Esophagus (tissue), 2 donors: ENCODE results near the gene PET100. TPM values are rescaled to one million over a fixed set of nuclear protein-coding genes. Genes with fewer than 3 reads are reported as not detected.
A peak's percentile ranks its signal among the peaks of the same experiment; 100 is the strongest.

Experiments
- H3K27ac ChIP-seq, 2 donors: one replicate each; pipeline ENCODE4 v1.5.1; 2013; ENCODE audit warnings: low read depth in 2 of 2, mild to moderate bottlenecking in 2 of 2, inconsistent platforms in 1 of 2, low read length in 1 of 2, moderate library complexity in 1 of 2
- H3K27me3 ChIP-seq, 2 donors: one replicate each; pipeline ENCODE4 v1.6.1; 2013; ENCODE audit warnings: low read length in 2 of 2, control low read depth in 1 of 2, mild to moderate bottlenecking in 1 of 2; ENCODE audit not compliant: insufficient read depth in 2 of 2, control insufficient read depth in 1 of 2
- H3K36me3 ChIP-seq, 2 donors: one replicate each; pipeline ENCODE4 v1.6.1; 2013; ENCODE audit warnings: low read length in 1 of 2; ENCODE audit not compliant: control insufficient read depth in 2 of 2, insufficient read depth in 2 of 2
- H3K4me1 ChIP-seq, 2 donors: one replicate each; pipeline ENCODE4 v1.6.1; 2013; ENCODE audit warnings: low read length in 1 of 2; ENCODE audit not compliant: control insufficient read depth in 2 of 2, insufficient read depth in 2 of 2
- H3K4me3 ChIP-seq, 2 donors: one replicate each; pipeline ENCODE4 v1.5.1; 2013; ENCODE audit warnings: low read length in 2 of 2, mild to moderate bottlenecking in 2 of 2, low read depth in 1 of 2, moderate library complexity in 1 of 2
- H3K9me3 ChIP-seq, 2 donors: one replicate each; pipeline ENCODE4 v1.6.1; 2013; ENCODE audit warnings: mild to moderate bottlenecking in 2 of 2, low read depth in 1 of 2, low read length in 1 of 2, moderate library complexity in 1 of 2; ENCODE audit not compliant: control insufficient read depth in 2 of 2, insufficient read depth in 1 of 2
- WGBS, 2 donors: extraction: QIAGEN DNeasy Blood & Tissue Kit; methylation state at CpG; one replicate each; pipeline ENCODE4 v1.1.7; 2013; 5-methylcytosine and 5-hydroxymethylcytosine counted together
- polyA plus RNA-seq, 2 donors: library from polyadenylated mRNA; stranded (reverse); fragments of 200-250 nt; gene quantifications; one replicate each; pipeline ENCODE4 v1.2.3, GENCODE V29; 2013
- donor health status: healthy with polysubstance abuse.
- donor health status: Bipolar disorder and iron deficiency.

The PET100 gene
- polyA plus RNA-seq, 2 donors: 81.3 to 234 TPM

- WGBS, 2 donors: 88 to 92% methylated on average over 40 to 41 of the region's 41 CpGs
- no peak overlapping the region for H3K4me3 ChIP-seq
- no peaks in the 10 kb centered on the region for H3K4me1 ChIP-seq
- H3K27me3 ChIP-seq: no peaks in the 10 kb centered on the region
- no peaks in the 10 kb centered on the region for H3K9me3 ChIP-seq
- no peak overlapping the region for H3K27ac ChIP-seq
- peaks cover 0 to 32% of the 10 kb centered on the region in 2 donors for H3K36me3 ChIP-seq
These were observed 17.9 kb upstream of the PET100 start for GRCh38 chr19:7611541-7612279.

DNA sequence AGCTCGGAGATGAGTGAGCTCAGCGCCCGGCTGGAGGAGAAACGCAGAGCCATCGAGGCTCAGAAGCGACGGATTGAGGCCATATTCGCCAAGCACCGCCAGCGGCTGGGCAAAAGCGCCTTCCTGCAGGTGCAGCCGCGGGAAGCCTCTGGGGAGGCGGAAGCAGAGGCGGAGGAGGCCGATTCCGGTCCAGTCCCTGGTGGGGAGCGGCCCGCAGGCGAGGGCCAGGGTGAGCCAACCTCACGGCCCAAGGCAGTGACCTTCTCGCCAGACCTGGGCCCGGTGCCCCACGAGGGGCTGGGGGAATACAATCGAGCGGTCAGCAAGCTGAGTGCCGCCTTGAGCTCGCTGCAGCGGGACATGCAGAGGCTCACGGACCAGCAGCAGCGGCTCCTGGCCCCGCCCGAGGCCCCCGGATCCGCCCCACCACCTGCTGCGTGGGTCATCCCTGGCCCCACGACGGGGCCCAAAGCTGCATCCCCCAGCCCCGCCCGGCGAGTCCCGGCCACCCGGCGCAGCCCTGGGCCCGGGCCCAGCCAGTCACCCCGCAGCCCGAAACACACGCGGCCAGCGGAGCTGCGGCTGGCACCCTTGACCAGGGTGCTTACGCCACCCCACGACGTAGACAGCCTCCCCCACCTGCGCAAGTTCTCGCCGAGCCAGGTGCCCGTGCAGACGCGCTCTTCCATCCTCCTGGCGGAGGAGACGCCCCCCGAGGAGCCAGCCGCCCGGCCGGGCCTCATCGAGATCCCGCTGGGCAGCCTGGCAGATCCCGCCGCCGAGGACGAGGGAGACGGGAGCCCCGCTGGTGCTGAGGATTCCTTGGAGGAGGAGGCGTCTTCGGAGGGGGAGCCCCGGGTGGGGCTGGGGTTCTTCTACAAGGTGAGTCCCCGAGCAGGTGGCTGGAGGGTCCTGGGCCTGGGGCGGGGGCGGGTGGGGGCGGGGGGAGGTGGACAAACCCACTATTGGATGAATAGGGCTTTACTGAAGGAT, 17.0 kb upstream of the PET100 start:
- H3K9me3 ChIP-seq: no peaks in the 10 kb centered on the region
- peaks cover 0 to 36% of the 10 kb centered on the region in 2 donors for H3K36me3 ChIP-seq
- H3K4me3 ChIP-seq: no peak overlapping the region
- no peak overlapping the region for H3K27ac ChIP-seq
- 91 to 92% methylated on average over 70 to 81 of the region's 81 CpGs for WGBS, 2 donors
- H3K4me1 ChIP-seq: no peaks in the 10 kb centered on the region
- no peaks in the 10 kb centered on the region for H3K27me3 ChIP-seq

DNA sequence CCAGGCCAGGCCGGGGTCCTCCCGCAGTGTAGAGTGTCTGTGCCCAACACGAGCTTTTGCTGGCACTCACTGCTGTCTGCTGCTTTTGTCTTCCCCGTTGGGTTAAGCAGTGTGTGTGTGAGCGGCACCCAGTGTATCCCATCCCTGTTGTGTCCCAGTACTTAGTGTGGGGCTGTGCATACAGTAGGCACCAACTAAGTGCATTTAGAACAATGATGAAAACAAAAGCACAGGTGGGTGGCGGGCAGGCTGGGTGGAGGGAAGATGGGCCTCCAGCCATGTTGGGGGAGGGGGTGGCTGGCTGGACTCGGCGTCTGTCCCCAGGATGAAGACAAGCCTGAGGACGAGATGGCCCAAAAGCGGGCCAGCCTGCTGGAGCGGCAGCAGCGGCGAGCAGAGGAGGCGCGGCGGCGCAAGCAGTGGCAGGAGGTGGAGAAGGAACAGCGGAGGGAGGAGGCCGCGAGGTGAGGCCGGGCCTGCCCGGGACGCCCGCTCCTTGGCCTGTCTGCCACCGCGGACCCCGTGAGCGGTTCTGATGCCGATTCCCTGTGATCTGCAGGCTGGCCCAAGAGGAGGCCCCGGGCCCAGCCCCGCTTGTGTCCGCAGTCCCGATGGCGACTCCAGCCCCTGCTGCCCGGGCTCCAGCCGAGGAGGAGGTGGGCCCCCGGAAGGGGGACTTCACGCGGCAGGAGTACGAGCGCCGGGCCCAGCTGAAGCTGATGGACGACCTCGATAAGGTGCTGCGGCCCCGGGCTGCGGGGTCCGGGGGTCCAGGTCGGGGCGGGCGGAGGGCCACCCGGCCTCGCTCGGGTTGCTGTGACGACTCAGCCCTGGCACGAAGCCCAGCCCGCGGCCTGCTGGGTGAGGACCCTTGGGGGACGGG, 14.5 kb upstream of the PET100 start:
- Histone ChIP-seq H3K4me1 (peaks cover 4 to 19% of the 10 kb centered on the region in 2 donors), H3K9me3 (no peaks in the 10 kb centered on the region), H3K27me3 (no peaks in the 10 kb centered on the region), H3K27ac (no peak overlapping the region), H3K4me3 (no peak overlapping the region), H3K36me3 (peaks cover 0 to 49% of the 10 kb centered on the region in 2 donors)
- WGBS, 2 donors: 83% methylated on average over 51 to 59 of the region's 59 CpGs

DNA sequence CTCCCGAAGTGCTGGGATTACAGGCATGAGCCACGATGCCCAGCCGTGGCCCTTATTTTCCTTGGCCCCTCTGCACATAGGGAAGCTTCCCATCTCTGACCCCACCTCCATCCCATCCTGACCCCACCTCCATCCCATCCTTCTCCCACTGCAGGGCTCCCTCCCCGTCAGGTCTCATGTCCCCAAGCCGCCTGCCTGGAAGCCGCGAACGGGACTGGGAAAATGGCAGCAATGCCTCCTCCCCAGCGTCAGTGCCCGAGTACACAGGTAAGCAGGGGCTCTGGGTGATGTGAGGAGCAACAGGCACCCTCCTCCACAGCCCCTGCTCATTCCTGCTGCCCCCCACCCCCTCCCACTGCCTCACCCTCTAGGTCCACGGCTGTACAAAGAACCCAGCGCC, 12.4 kb upstream of the PET100 start:
- WGBS, 2 donors: 91 to 94% methylated on average over 12 of the region's 12 CpGs
- Histone ChIP-seq H3K36me3 (peaks cover 10 to 60% of the 10 kb centered on the region in 2 donors), H3K27me3 (no peaks in the 10 kb centered on the region), H3K27ac (no peak overlapping the region), H3K4me1 (peaks cover 4 to 21% of the 10 kb centered on the region in 2 donors), H3K4me3 (no peak overlapping the region), H3K9me3 (no peaks in the 10 kb centered on the region)

DNA sequence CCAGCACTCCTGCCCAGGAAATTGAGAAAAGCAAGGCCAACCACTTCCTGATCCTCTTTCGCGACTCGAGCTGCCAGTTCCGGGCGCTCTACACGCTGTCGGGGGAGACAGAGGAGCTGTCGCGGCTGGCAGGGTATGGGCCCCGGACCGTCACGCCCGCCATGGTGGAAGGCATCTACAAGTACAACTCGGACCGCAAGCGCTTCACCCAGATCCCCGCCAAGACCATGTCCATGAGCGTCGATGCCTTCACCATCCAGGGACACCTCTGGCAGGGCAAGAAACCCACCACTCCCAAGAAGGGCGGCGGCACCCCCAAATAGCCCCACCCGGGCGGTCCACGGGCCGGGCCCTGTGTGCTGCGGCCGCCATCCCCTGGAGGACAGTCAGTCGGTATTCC, 11.9 kb upstream of the PET100 start:
- 91 to 92% methylated on average over 28 of the region's 28 CpGs for WGBS, 2 donors
- Histone ChIP-seq H3K4me3 (no peak overlapping the region), H3K36me3 (peaks cover 10 to 62% of the 10 kb centered on the region in 2 donors), H3K27me3 (no peaks in the 10 kb centered on the region), H3K27ac (peak overlapping the region; percentile 90 to 93), H3K9me3 (no peaks in the 10 kb centered on the region), H3K4me1 (peaks cover 4 to 21% of the 10 kb centered on the region in 2 donors)

GRCh38 chr19:7618348-7618747, 11.2 kb upstream of the PET100 start:
- H3K4me3 ChIP-seq: no peak overlapping the region
- H3K4me1 ChIP-seq: peaks cover 4 to 24% of the 10 kb centered on the region in 2 donors
- peaks cover 10 to 64% of the 10 kb centered on the region in 2 donors for H3K36me3 ChIP-seq
- H3K27ac ChIP-seq: peak overlapping the region; percentile 90 to 93
- WGBS, 2 donors: 59 to 65% methylated on average over 4 of the region's 4 CpGs
- H3K27me3 ChIP-seq: no peaks in the 10 kb centered on the region
- H3K9me3 ChIP-seq: peaks cover 0 to 2% of the 10 kb centered on the region in 2 donors

GRCh38 chr19:7618771-7619510, 10.7 kb upstream of the PET100 start:
- H3K27me3 ChIP-seq: no peaks in the 10 kb centered on the region
- 48 to 54% methylated on average over 17 to 21 of the region's 21 CpGs for WGBS, 2 donors
- peak overlapping the region; percentile 90 to 93 for H3K27ac ChIP-seq
- H3K4me1 ChIP-seq: peaks cover 4 to 24% of the 10 kb centered on the region in 2 donors
- peaks cover 0 to 2% of the 10 kb centered on the region in 2 donors for H3K9me3 ChIP-seq
- H3K4me3 ChIP-seq: peak overlapping the region in 1 of 2 donors; percentile 14
- peaks cover 10 to 69% of the 10 kb centered on the region in 2 donors for H3K36me3 ChIP-seq

DNA sequence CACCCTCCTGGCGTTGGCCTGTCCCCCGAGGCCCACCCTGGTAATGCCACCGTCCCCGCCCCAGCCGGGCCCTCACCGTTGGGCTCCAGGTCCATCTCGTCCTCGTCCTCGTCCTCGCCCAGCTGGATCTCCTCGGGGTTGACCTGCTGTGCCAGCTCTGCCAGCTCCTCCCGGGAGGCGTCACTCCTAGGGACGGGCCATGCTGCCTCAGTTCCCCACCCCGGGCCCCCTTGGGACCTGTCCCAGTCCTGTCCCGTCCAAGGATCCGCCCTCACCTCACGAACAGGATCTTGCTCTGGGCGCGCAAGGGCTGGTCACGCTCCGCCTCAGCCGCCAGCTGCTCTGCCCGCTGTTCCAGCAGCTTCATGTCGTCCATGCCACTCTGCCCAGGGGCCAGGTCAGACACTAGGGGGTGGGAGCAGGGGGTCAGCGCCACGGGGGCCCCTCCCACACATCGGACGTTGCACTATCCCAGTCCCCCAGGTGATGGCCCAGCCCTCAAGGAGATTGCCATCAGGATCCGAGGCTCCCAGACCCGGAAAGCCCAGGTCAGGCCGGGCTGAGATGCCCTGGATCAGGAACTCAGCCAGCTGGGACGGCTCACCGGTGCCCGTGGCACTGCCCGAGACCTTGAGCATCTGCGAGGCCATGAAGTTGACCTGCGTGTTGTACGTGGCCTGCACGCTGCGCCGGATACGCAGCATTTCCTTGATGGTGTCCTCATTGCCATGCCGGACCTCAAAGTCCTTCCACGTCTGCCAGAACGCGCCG, 9.7 kb upstream of the PET100 start:
- H3K27me3 ChIP-seq: no peaks in the 10 kb centered on the region
- H3K27ac ChIP-seq: peak overlapping the region; percentile 90 to 93
- H3K4me3 ChIP-seq: peak overlapping the region in 1 of 2 donors; percentile 2
- peaks cover 10 to 74% of the 10 kb centered on the region in 2 donors for H3K36me3 ChIP-seq
- WGBS, 2 donors: 66 to 67% methylated on average over 48 of the region's 48 CpGs
- H3K4me1 ChIP-seq: peaks cover 4 to 24% of the 10 kb centered on the region in 2 donors
- peaks cover 0 to 2% of the 10 kb centered on the region in 2 donors for H3K9me3 ChIP-seq
